Measurements from ENCODE around the gene ADCY4. TPM values are rescaled to one million over a fixed set of nuclear protein-coding genes. Genes with fewer than 3 reads are reported as not detected.

The ADCY4 gene
- total and polyA plus RNA-seq, 2 donors (not counting 1 experiment from before 2014, with no cell fraction given): 2.3 to 7.8 TPM

DNA sequence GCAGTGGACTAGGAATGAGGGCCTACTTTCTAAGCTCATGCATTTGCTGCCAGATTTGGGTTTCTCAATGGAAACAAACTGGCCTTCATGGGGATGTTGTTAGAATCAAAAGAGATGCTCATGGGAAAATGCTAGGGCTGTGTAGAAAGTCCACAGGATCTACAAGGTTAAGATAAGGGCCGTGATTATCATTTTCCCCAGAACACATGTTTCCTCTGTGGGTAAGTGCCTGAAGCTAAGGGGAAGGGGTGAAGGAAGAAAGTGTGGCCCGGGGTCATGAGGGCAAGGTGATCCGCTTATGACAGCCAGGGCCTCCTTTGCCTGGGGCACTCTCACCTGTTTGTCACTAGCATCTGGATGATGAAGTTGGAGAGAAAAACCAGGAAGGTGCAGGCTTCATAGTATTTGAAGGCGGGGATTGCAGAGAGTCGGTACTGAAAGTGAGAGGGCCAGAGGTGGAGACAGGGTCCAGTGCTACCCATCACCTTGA is 9.8 kb downstream of the ADCY4 start:
- Histone ChIP-seq H2AFZ (ENCODE audit: insufficient read depth, low read depth, low read length, poor library complexity, severe bottlenecking) (no peak overlapping the region), H4K20me1 (ENCODE audit: control insufficient read depth, insufficient read depth, low read length, poor library complexity, severe bottlenecking) (no peaks in the 10 kb centered on the region), H3K79me2 (ENCODE audit: control insufficient read depth, insufficient read depth, low read length) (no peaks in the 10 kb centered on the region), H3K27me3 (replicated peaks in 1 of 4; ENCODE audit: control extremely low read depth in 1 of 4, control insufficient read depth in 3 of 4, insufficient read depth in 4 of 4, low read length in 3 of 4) (peaks cover 0 to 3% (median 0%) of the 10 kb centered on the region in 4 experiments), H3K4me1 (ENCODE audit: control insufficient read depth in 2 of 2, insufficient read depth in 2 of 2, low read length in 2 of 2) (peaks cover 5 to 9% of the 10 kb centered on the region in 2 donors), H3K27ac (ENCODE audit: low read length in 2 of 2) (no peak overlapping the region), H3K36me3 (replicated peaks in 1 of 2; ENCODE audit: control extremely low read depth in 1 of 2, control insufficient read depth in 1 of 2, extremely low read depth in 1 of 2, insufficient read depth in 2 of 2, low read length in 1 of 2) (no peaks in the 10 kb centered on the region), H3K9me3 (ENCODE audit: control extremely low read depth in 1 of 3, control insufficient read depth in 2 of 3, insufficient read depth in 1 of 3, low read length in 2 of 3) (no peaks in the 10 kb centered on the region), H3K4me3 (ENCODE audit: control extremely low read depth in 1 of 5, extremely low read depth in 1 of 5, insufficient read depth in 1 of 5, low read depth in 2 of 5, low read length in 4 of 5) (no peak overlapping the region), H3K9ac (ENCODE audit: low read length) (no peak overlapping the region), H3K4me2 (replicated peaks; ENCODE audit: low read depth, low read length, poor library complexity, severe bottlenecking) (no peak overlapping the region)
- no peak overlapping the region for H3K27ac Mint-ChIP-seq
- CTCF ChIA-PET: interaction anchor here (1.0 to 9.1 kb wide), 5 partner anchors 14 to 112 kb away, joined by 4 to 65 read pairs (median 9); partner anchors contain the start of genes CIDEB, LTB4R and LTB4R2
- no peak for TF ChIP-seq EZH2 (IDR thresholded peaks at IDR 0.05; ENCODE audit: borderline replicate concordance, insufficient read depth, low read depth, low read length, poor library complexity, severe bottlenecking)
- TF ChIP-seq, protein P1, sequence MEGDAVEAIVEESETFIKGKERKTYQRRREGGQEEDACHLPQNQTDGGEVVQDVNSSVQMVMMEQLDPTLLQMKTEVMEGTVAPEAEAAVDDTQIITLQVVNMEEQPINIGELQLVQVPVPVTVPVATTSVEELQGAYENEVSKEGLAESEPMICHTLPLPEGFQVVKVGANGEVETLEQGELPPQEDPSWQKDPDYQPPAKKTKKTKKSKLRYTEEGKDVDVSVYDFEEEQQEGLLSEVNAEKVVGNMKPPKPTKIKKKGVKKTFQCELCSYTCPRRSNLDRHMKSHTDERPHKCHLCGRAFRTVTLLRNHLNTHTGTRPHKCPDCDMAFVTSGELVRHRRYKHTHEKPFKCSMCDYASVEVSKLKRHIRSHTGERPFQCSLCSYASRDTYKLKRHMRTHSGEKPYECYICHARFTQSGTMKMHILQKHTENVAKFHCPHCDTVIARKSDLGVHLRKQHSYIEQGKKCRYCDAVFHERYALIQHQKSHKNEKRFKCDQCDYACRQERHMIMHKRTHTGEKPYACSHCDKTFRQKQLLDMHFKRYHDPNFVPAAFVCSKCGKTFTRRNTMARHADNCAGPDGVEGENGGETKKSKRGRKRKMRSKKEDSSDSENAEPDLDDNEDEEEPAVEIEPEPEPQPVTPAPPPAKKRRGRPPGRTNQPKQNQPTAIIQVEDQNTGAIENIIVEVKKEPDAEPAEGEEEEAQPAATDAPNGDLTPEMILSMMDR (IDR thresholded peaks at IDR 0.05): no peak
- H3K4me1 Mint-ChIP-seq: peaks cover 15% of the 10 kb centered on the region
- POLR2A ChIA-PET: interaction anchor here (0.8 kb wide), 1 partner anchor 14 kb away, joined by 5 read pairs; the partner anchor contains the start of gene LTB4R
- intact Hi-C loops (cut with micrococcal nuclease): no loop called here
- DNase-seq (no peak), ATAC-seq (ENCODE audit: low read depth) (no peak)
- WGBS (ENCODE audit: insufficient coverage): 59% methylated on average over 5 of the region's 5 CpGs
- peaks cover 3% of the 10 kb centered on the region for H3K27me3 Mint-ChIP-seq
- no peaks in the 10 kb centered on the region for H3K9me3 Mint-ChIP-seq (ENCODE audit: insufficient read depth)
- no peak overlapping the region for H3K4me3 Mint-ChIP-seq

DNA sequence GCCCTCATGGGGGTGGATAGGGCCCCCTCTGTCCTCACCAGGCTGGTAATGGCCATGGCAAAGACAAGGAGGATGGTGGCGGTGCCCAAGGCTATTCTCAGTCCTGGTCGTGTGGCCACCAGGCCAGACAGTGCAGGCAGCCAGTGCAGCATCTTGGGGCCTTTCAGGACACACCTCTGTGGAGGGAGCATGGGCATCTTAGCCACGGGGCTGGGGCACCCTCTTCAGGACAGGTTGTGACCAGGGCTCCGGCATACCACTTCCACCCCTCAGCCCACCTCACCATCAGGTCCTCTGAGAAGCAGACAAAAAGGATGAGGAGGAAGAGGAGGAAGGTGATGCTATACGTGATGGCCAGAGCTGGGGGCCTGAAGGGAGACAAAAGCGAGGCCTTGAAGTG is 10.8 kb downstream of the ADCY4 start:
- peaks cover 0 to 3% (median 0%) of the 10 kb centered on the region in 4 experiments for H3K27me3 ChIP-seq (replicated peaks in 1 of 4; ENCODE audit: control extremely low read depth in 1 of 4, control insufficient read depth in 3 of 4, insufficient read depth in 4 of 4, low read length in 3 of 4)
- no peak overlapping the region for H2AFZ ChIP-seq (ENCODE audit: insufficient read depth, low read depth, low read length, poor library complexity, severe bottlenecking)
- TF ChIP-seq, protein P1 (IDR thresholded peaks at IDR 0.05): no peak
- TF ChIP-seq EZH2 (IDR thresholded peaks at IDR 0.05; ENCODE audit: borderline replicate concordance, insufficient read depth, low read depth, low read length, poor library complexity, severe bottlenecking): no peak
- Mint-ChIP-seq H3K4me1 (peaks cover 13% of the 10 kb centered on the region), H3K4me3 (no peak overlapping the region), H3K9me3 (ENCODE audit: insufficient read depth) (no peaks in the 10 kb centered on the region), H3K27me3 (peaks cover 11% of the 10 kb centered on the region), H3K27ac (no peak overlapping the region)
- H3K4me1 ChIP-seq (ENCODE audit: control insufficient read depth in 2 of 2, insufficient read depth in 2 of 2, low read length in 2 of 2): peaks cover 5 to 9% of the 10 kb centered on the region in 2 donors
- intact Hi-C loops (cut with micrococcal nuclease): no loop called here
- no peak overlapping the region for H3K27ac ChIP-seq (ENCODE audit: low read length in 2 of 2)
- ChIA-PET CTCF (interaction anchor here (0.6 to 9.1 kb wide), 6 partner anchors 13 to 113 kb away, joined by 3 to 65 read pairs (median 8); partner anchors contain the start of genes CIDEB, LTB4R and LTB4R2), POLR2A (no interaction called here)
- no peaks in the 10 kb centered on the region for H3K36me3 ChIP-seq (replicated peaks in 1 of 2; ENCODE audit: control extremely low read depth in 1 of 2, control insufficient read depth in 1 of 2, extremely low read depth in 1 of 2, insufficient read depth in 2 of 2, low read length in 1 of 2)
- no peak overlapping the region for H3K4me2 ChIP-seq (replicated peaks; ENCODE audit: low read depth, low read length, poor library complexity, severe bottlenecking)
- H3K9ac ChIP-seq (ENCODE audit: low read length): no peak overlapping the region
- no peak overlapping the region for H3K4me3 ChIP-seq (ENCODE audit: control extremely low read depth in 1 of 5, extremely low read depth in 1 of 5, insufficient read depth in 1 of 5, low read depth in 2 of 5, low read length in 4 of 5)
- H3K79me2 ChIP-seq (ENCODE audit: control insufficient read depth, insufficient read depth, low read length): no peaks in the 10 kb centered on the region
- no peaks in the 10 kb centered on the region for H3K9me3 ChIP-seq (ENCODE audit: control extremely low read depth in 1 of 3, control insufficient read depth in 2 of 3, insufficient read depth in 1 of 3, low read length in 2 of 3)
- no peaks in the 10 kb centered on the region for H4K20me1 ChIP-seq (ENCODE audit: control insufficient read depth, insufficient read depth, low read length, poor library complexity, severe bottlenecking)
- WGBS (ENCODE audit: insufficient coverage): 94% methylated on average over 4 of the region's 6 CpGs
- ATAC-seq (ENCODE audit: low read depth) (no peak), DNase-seq (no peak)

Data from B cell (primary cell).